ENCODE data around the gene MMP7.

The MMP7 gene

DNA sequence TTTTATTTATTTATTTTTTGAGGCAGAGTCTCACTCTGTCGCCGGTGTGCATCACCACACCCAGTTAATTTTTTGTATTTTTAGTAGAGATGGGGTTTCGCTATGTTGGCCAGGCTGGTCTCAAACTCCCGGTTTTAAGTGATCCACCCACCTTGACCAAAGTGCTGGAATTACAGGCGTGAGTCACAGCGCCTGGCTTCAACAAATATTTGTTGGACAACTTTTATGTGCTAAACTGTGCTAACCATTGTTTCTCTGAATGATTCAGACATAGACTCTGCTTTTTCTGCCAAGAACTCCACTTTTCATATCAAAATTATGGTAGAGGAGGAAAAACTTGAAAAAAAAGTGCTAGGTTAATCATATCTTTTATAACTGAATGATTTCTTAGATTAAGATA is 36.3 kb downstream of the MMP7 start:
- Histone ChIP-seq H3K27ac (ENCODE audit: low read depth, low read length) (no peak overlapping the region), H3K79me2 (ENCODE audit: control insufficient read depth, low read length) (no peaks in the 10 kb centered on the region), H3F3A (ENCODE audit: control insufficient read depth, insufficient read depth) (no peaks in the 10 kb centered on the region), H3K36me3 (ENCODE audit: control insufficient read depth, low read length) (no peaks in the 10 kb centered on the region), H3K4me3 (ENCODE audit: low read length) (no peak overlapping the region), H3K9me2 (replicated peaks; ENCODE audit: control insufficient read depth, low read length) (no peaks in the 10 kb centered on the region), H3K4me1 (ENCODE audit: control insufficient read depth, low read length) (peaks cover 26% of the 10 kb centered on the region), H4K20me1 (ENCODE audit: control insufficient read depth, insufficient read depth, low read depth, low read length) (no peaks in the 10 kb centered on the region), H3K4me2 (ENCODE audit: low read length) (no peak overlapping the region), H3K9me3 (ENCODE audit: control insufficient read depth, insufficient read depth, low read length) (no peaks in the 10 kb centered on the region), H3K27me3 (ENCODE audit: control insufficient read depth, low read length) (no peaks in the 10 kb centered on the region)
- no peak for TF ChIP-seq EZH2phosphoT487 (IDR thresholded peaks at IDR 0.05; ENCODE audit: borderline replicate concordance, low read length)
- TF ChIP-seq, protein P1, sequence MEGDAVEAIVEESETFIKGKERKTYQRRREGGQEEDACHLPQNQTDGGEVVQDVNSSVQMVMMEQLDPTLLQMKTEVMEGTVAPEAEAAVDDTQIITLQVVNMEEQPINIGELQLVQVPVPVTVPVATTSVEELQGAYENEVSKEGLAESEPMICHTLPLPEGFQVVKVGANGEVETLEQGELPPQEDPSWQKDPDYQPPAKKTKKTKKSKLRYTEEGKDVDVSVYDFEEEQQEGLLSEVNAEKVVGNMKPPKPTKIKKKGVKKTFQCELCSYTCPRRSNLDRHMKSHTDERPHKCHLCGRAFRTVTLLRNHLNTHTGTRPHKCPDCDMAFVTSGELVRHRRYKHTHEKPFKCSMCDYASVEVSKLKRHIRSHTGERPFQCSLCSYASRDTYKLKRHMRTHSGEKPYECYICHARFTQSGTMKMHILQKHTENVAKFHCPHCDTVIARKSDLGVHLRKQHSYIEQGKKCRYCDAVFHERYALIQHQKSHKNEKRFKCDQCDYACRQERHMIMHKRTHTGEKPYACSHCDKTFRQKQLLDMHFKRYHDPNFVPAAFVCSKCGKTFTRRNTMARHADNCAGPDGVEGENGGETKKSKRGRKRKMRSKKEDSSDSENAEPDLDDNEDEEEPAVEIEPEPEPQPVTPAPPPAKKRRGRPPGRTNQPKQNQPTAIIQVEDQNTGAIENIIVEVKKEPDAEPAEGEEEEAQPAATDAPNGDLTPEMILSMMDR (IDR thresholded peaks at IDR 0.05; ENCODE audit: low read depth, low read length, poor library complexity, severe bottlenecking) = no peak

DNA sequence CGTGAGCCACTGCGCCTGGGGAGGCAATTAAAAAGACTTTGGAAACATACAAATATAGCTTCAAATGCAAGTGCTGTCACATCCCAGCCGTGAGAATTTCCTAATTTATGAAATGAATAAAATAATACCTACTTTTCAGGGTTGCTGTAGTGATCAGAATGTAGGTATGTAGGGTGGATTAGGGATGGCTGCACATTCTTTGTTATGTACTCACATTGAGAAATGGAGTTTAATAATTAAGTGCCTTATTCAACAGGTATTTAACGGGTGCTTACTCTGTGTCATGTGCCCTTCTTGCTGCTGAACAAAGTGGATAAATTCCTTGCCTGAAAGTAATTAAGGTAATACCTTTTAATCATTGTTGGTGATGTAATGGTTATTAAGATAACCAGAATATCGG is 37.0 kb downstream of the MMP7 start:
- Histone ChIP-seq H3K27me3 (ENCODE audit: control insufficient read depth, low read length) (no peaks in the 10 kb centered on the region), H3K9me3 (ENCODE audit: control insufficient read depth, insufficient read depth, low read length) (no peaks in the 10 kb centered on the region), H3K36me3 (ENCODE audit: control insufficient read depth, low read length) (no peaks in the 10 kb centered on the region), H3K79me2 (ENCODE audit: control insufficient read depth, low read length) (no peaks in the 10 kb centered on the region), H3K4me2 (ENCODE audit: low read length) (no peak overlapping the region), H3F3A (ENCODE audit: control insufficient read depth, insufficient read depth) (no peaks in the 10 kb centered on the region), H3K4me3 (ENCODE audit: low read length) (no peak overlapping the region), H3K4me1 (ENCODE audit: control insufficient read depth, low read length) (peaks cover 33% of the 10 kb centered on the region), H3K27ac (ENCODE audit: low read depth, low read length) (no peak overlapping the region), H3K9me2 (replicated peaks; ENCODE audit: control insufficient read depth, low read length) (no peaks in the 10 kb centered on the region), H4K20me1 (ENCODE audit: control insufficient read depth, insufficient read depth, low read depth, low read length) (no peaks in the 10 kb centered on the region)
- no peak for TF ChIP-seq EZH2phosphoT487 (IDR thresholded peaks at IDR 0.05; ENCODE audit: borderline replicate concordance, low read length)
- TF ChIP-seq, protein P1 (IDR thresholded peaks at IDR 0.05; ENCODE audit: low read depth, low read length, poor library complexity, severe bottlenecking) = no peak

DNA sequence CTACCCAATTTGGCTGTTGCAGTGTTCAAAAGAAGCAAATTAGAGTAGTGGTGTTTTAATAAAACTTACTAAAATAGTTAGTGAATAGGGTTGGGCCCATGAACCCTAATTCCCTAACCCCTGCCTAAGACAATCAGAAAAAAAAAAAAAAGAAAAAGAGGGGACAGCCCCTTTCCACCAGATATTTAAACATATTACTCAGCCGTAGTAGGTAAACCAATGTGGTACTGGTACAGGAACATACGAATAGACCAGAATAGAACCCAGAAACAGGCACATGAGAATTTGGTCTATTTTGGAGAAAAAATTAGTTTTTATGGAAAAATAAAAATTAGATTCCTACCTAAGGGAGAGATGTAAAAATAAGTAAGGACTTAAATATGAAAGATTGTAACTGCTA is 38.6 kb downstream of the MMP7 start:
- H4K20me1 ChIP-seq (ENCODE audit: control insufficient read depth, insufficient read depth, low read depth, low read length) = no peaks in the 10 kb centered on the region
- H3K79me2 ChIP-seq (ENCODE audit: control insufficient read depth, low read length) = no peaks in the 10 kb centered on the region
- no peaks in the 10 kb centered on the region for H3K36me3 ChIP-seq (ENCODE audit: control insufficient read depth, low read length)
- H3K4me1 ChIP-seq (ENCODE audit: control insufficient read depth, low read length) = peaks cover 48% of the 10 kb centered on the region
- no peaks in the 10 kb centered on the region for H3K9me3 ChIP-seq (ENCODE audit: control insufficient read depth, insufficient read depth, low read length)
- H3K4me3 ChIP-seq (ENCODE audit: low read length) = no peak overlapping the region
- TF ChIP-seq EZH2phosphoT487 (IDR thresholded peaks at IDR 0.05; ENCODE audit: borderline replicate concordance, low read length) = no peak
- TF ChIP-seq, protein P1 (IDR thresholded peaks at IDR 0.05; ENCODE audit: low read depth, low read length, poor library complexity, severe bottlenecking) = no peak
- H3K4me2 ChIP-seq (ENCODE audit: low read length) = no peak overlapping the region
- no peak overlapping the region for H3K27ac ChIP-seq (ENCODE audit: low read depth, low read length)
- H3K9me2 ChIP-seq (replicated peaks; ENCODE audit: control insufficient read depth, low read length) = no peaks in the 10 kb centered on the region
- H3F3A ChIP-seq (ENCODE audit: control insufficient read depth, insufficient read depth) = no peaks in the 10 kb centered on the region
- H3K27me3 ChIP-seq (ENCODE audit: control insufficient read depth, low read length) = no peaks in the 10 kb centered on the region

All from DOHH2 (cell line).